Raji (cell line): ENCODE data around the gene PLS1.

Experiments used
- POLR2A ChIP-seq: IDR thresholded peaks from 2 replicates; pipeline ENCODE4 v1.6.1; 2011; ENCODE audit warnings: low read depth, low read length, control low read depth; ENCODE audit not compliant: insufficient read depth

PLS1 gene

GRCh38 chr3:142623194-142623593 lies 27.0 kb downstream of the PLS1 start:
- no peak for TF ChIP-seq POLR2A

- no peak for TF ChIP-seq POLR2A
Measured at GRCh38 chr3:142624341-142625152, 28.4 kb downstream of the PLS1 start.

GRCh38 chr3:142625153-142625440 lies 28.9 kb downstream of the PLS1 start:
- TF ChIP-seq POLR2A: no peak

- TF ChIP-seq POLR2A: no peak
Measured at GRCh38 chr3:142626971-142627370, 30.8 kb downstream of the PLS1 start.

- no peak for TF ChIP-seq POLR2A
Measured at GRCh38 chr3:142628801-142629200, 32.6 kb downstream of the PLS1 start.

- no peak for TF ChIP-seq POLR2A
Measured at GRCh38 chr3:142633073-142633472, 36.9 kb downstream of the PLS1 start.

GRCh38 chr3:142636050-142636449 lies 39.9 kb downstream of the PLS1 start:
- no peak for TF ChIP-seq POLR2A

- TF ChIP-seq POLR2A: no peak
Measured at GRCh38 chr3:142636664-142637063, 40.5 kb downstream of the PLS1 start.

- no peak for TF ChIP-seq POLR2A
Measured at GRCh38 chr3:142638291-142638690, 42.1 kb downstream of the PLS1 start.

- TF ChIP-seq POLR2A: no peak
Measured at GRCh38 chr3:142641504-142641903, 45.3 kb downstream of the PLS1 start.

GRCh38 chr3:142642956-142643355 lies 46.8 kb downstream of the PLS1 start:
- no peak for TF ChIP-seq POLR2A

- TF ChIP-seq POLR2A: no peak
Measured at GRCh38 chr3:142644502-142644901, 48.3 kb downstream of the PLS1 start.

GRCh38 chr3:142645236-142645793 lies 49.1 kb downstream of the PLS1 start:
- no peak for TF ChIP-seq POLR2A

GRCh38 chr3:142646020-142646785 lies 50.0 kb downstream of the PLS1 start:
- TF ChIP-seq POLR2A: no peak

- TF ChIP-seq POLR2A: no peak
Measured at GRCh38 chr3:142647856-142648255, 51.7 kb downstream of the PLS1 start.

- no peak for TF ChIP-seq POLR2A
Measured at GRCh38 chr3:142648950-142649349, 52.8 kb downstream of the PLS1 start.

GRCh38 chr3:142650001-142650693 lies 54.0 kb downstream of the PLS1 start:
- TF ChIP-seq POLR2A: no peak
